Activated T-cell treated with anti-CD3 and anti-CD28 coated beads for 1 hour (primary cell): Measurements from ENCODE around the gene PLCG1.

Experiments
- DNase-seq: peaks from one replicate; pipeline ENCODE4 v3.0.0-alpha.2; 2020; ENCODE audit warnings: low read depth

PLCG1 gene

GRCh38 chr20:41167481-41168253 lies 30.3 kb downstream of the PLCG1 start:
- DNase-seq, result no peak

GRCh38 chr20:41168281-41169161 lies 31.2 kb downstream of the PLCG1 start:
- no peak for DNase-seq

GRCh38 chr20:41169162-41169690 lies 31.9 kb downstream of the PLCG1 start:
- DNase-seq, result no peak

- no peak for DNase-seq
Measured at GRCh38 chr20:41169791-41170351, 32.5 kb downstream of the PLCG1 start.

DNA sequence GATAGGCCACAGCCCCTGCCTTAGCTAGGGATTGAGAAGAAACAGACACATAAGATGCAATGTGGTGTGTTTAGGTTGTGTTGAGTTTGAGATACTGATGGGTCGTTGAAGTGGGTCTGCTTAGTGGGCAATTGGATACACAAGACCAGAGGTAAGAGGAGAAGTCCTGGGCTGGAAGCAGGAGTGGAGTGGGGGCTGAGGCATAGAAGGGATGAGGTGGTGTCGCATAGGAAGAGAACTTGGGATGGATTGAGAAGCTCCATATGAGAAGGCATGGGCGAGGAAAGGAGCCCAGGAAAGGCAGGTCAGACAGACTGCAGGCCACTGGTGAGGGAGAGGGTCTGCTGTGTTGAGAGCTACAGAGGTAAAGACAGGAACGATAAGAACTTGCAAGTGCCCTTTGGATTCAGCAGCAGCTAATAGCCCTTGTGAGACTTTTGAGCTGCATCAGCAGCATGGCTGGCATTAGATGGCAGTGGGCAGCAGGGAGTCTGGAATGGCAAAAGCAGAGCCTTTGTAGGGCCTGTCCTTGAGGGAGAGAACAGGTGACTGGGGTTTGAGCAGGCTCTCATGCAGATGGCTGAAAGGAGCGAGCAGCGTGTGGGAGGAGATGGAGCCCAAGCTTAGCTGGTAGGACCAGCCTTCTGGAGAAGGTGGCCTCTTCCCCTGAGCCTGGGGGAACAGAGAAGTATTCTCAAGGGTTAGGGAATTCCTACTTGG lies 33.2 kb downstream of the PLCG1 start:
- no peak for DNase-seq

GRCh38 chr20:41171736-41172295 lies 34.5 kb downstream of the PLCG1 start:
- DNase-seq, result no peak

DNA sequence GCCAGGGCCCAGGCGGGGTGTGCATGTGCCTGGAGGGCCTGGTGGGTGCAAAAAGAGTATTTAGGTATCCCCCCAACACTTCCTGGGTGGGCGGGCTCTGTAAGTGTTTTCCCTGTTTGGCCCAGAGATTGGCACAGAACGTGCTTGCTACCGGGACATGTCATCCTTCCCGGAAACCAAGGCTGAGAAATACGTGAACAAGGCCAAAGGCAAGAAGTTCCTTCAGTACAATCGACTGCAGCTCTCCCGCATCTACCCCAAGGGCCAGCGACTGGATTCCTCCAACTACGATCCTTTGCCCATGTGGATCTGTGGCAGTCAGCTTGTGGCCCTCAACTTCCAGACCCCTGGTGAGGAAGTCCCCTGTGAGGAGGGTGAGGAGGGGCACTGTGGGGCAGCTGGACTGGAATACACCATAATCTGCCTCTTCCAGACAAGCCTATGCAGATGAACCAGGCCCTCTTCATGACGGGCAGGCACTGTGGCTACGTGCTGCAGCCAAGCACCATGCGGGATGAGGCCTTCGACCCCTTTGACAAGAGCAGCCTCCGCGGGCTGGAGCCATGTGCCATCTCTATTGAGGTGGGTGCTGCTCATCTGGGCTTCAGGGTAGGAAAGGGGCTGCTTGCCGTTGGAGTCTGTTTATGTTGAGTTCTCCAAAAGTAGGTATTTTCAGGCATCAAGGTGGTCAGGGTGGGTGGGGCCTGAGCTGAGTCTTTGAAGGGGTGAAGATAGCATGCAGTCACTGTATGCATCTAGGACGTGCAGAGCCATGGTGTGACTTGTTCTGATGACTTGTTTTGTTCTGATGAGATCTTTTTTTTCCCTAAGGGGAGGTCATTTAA lies 35.2 kb downstream of the PLCG1 start:
- no peak for DNase-seq

- DNase-seq, result peak; percentile 65
Measured at GRCh38 chr20:41173161-41173721, 35.9 kb downstream of the PLCG1 start.

- DNase-seq, result no peak
Measured at GRCh38 chr20:41173791-41174341, 36.5 kb downstream of the PLCG1 start.

GRCh38 chr20:41174373-41174772 lies 37.0 kb downstream of the PLCG1 start:
- no peak for DNase-seq

GRCh38 chr20:41174782-41175181 lies 37.4 kb downstream of the PLCG1 start:
- DNase-seq, result no peak

- no peak for DNase-seq
Measured at GRCh38 chr20:41175201-41175651, 37.9 kb downstream of the PLCG1 start.

DNA sequence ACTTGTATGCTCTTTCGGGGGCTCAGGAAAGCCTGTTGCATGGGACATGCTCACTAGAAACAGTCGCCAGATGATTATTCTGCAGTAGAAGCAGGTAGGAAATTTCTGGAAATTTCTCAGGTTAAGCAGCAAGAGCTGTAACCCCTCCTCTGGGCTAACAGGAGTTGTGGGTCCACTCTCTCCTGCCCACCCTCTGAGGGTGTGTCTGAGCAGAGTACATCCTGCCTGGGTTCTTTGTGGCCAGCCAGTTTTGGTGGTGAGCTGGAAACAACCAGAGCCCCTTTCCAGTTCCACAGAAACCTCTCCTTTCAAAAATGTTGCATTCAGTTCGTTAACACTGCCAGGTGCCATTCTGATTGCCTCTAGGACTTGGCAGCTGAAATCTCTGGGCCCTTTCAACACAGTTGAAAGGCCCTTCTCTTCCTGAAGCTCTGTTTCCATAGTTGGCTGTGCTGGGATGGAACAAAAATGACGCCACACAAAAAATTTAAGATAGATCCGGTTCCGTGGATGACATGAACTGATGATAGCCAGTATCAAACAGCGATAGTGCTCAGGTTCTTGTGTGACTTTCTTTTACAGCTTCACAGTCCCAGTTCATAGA lies 38.5 kb downstream of the PLCG1 start:
- no peak for DNase-seq

DNA sequence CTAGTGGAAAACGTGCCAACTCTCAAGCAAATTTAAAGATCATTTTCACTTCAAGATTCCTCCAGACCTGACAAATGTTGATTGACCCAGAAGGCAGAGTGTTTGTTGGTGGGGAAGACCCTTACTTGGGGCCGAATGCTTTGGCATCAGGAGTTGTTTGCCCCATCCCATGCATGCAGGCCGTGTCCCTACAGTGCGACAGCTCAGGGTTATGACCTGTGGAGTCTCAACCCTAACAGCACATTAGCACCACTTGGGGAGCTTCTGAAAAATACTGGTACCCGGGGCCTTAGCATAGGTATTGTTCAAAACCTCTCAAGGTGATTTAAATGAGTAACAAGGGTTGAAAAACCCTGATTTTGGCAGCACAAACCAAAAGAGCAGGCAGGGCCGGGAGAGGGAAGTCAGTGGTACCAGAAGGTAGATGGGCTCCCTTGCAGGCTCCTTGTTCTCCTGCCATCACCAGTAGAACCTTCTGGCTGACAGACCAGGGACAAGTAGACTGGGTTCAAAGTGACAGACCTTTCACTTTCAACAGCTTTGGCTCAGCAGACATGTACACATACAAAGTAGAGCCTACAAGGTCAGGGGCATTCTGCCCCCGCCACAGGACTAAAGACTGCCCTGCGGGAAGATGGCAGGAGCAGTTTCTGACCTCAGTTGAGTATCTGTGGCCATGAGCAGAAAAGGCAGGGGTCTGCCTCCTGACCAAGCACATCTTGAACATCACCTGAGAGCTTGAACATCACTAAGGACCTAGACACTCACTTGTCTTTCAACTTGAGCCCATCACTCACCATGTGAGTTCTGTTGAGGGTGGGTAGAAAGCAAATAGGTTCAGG lies 39.6 kb downstream of the PLCG1 start:
- DNase-seq, result no peak

DNA sequence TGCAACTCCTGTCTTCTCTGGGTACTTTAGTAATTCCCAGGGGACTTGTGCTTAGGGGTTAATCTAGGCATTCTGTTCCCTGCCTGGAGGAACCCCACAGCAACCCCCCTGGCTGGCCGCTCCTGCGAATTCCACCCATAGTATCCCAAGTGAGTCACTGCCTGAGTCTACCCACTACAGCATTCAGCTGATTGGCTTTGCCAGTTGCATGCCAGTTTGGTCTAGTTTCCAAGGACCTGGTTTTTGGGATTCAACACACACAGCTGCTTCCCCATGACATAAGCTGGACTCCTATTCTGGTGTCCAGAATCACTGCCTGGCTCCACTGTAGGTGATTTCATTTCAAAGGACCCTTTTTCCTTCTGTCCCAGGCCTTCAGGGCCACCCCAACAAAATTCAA lies 40.3 kb downstream of the PLCG1 start:
- DNase-seq, result no peak

- no peak for DNase-seq
Measured at GRCh38 chr20:41178495-41178894, 41.2 kb downstream of the PLCG1 start.

DNA sequence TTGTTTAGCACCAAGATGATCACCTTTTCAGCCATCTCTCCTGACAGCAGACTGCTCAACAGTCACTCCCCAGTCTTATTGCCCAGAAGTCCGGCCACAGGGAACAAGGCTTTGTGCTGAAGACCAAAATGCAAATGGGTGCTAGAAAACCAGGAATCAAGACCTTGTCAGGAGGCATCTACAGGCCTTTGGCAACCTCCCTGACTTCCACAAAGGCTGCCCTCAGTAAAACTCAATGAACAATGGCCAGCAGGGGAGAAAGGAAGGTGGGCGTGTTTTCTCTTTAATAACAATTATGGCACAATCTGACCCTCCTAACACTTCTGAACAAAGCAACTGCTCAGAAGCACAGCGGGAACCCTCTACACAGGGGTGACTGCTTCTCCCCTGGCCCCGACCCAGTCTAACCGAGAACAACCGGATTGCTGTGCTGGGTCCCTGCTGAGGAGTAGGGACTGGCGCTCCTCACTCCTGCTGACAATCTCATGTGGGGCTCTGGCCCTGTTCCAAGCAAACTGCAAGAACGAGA lies 41.6 kb downstream of the PLCG1 start:
- DNase-seq, result no peak

DNA sequence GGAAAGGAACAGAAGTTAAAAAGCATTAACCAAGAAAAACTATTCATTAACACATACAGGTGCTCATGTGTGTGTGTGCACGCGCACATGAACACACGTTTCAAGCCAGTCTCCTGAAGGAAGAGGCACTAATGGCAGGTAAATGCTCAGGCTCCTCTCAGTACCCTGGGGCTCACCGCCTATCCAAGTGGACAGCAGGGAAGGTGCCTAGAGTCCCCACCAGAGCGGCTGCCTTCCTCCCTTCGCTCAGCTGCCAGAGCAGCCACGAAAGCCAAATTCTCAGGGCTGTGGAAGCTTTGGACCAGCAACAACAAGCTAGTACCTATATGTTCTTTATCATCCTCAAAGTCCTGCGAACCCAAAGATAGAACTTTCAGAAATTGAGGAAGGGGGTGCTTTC lies 42.6 kb downstream of the PLCG1 start:
- no peak for DNase-seq
